SJSA1 (cell line): ENCODE results near the gene KRTAP19-1. TPM values are rescaled to one million over a fixed set of nuclear protein-coding genes. Genes with fewer than 3 reads are reported as not detected.

ENCODE experiments used
- DNase-seq, 2 experiments: peaks; one replicate each; pipeline ENCODE4 v3.0.0-alpha.2; 2015 to 2020; ENCODE audit warnings: low spot score in 2 of 2, low read depth in 1 of 2
- H3K27ac ChIP-seq: fragments of 250-450 bp; sonication (Bioruptor Pico); 2 replicates; pipeline ENCODE4 v1.5.1; 2020; ENCODE audit warnings: mild to moderate bottlenecking, moderate library complexity
- H3K27me3 ChIP-seq: fragments of 250-450 bp; sonication (Bioruptor Pico); replicated peaks from 2 replicates; pipeline ENCODE4 v1.5.1; 2020; ENCODE audit warnings: mild to moderate bottlenecking, moderate library complexity
- H3K36me3 ChIP-seq: fragments of 250-450 bp; sonication (Bioruptor Pico); 2 replicates; pipeline ENCODE4 v1.5.1; 2020; ENCODE audit warnings: mild to moderate bottlenecking
- H3K4me1 ChIP-seq: fragments of 250-450 bp; sonication (Bioruptor Pico); replicated peaks from 2 replicates; pipeline ENCODE4 v1.6.1; 2021; ENCODE audit warnings: mild to moderate bottlenecking
- H3K4me3 ChIP-seq: fragments of 250-450 bp; sonication (Bioruptor Pico); 2 replicates; pipeline ENCODE4 v1.5.1; 2020; ENCODE audit warnings: mild to moderate bottlenecking
- H3K9me3 ChIP-seq: fragments of 250-450 bp; sonication (Bioruptor Pico); replicated peaks from 2 replicates; pipeline ENCODE4 v1.5.1; 2020; ENCODE audit warnings: mild to moderate bottlenecking
- total RNA-seq: library from RNA; depleted of rRNA; stranded (reverse); fragments of >200 nt; shearing (Covaris generic); gene quantifications from 2 replicates; pipeline ENCODE4 v1.2.3, GENCODE V29; 2014; rRNA removed

KRTAP19-1 gene
- total RNA-seq, 1 experiment from 2014 or later = not detected

DNA sequence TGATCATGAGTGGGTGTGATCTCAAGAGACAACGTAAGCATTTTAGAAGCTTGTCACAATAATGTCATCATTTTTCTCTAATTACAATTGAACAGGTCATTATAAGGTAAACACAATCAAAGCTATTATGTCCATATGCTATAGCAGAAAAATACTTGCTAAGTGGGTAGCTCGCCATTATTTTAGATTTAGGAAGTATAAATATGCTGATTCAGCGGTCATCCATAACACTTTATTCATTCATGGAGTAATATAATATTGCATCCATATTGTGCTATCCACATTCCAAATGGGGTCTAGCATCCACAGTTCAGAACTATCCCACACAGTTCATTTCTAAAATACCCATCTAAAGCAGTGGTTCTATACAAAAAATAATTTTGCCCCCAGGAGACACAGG is 31.7 kb downstream of the KRTAP19-1 start:
- no peaks in the 10 kb centered on the region for H3K9me3 ChIP-seq
- H3K36me3 ChIP-seq = no peaks in the 10 kb centered on the region
- H3K4me3 ChIP-seq = no peak overlapping the region
- no peak for DNase-seq
- no peak overlapping the region for H3K27ac ChIP-seq
- no peaks in the 10 kb centered on the region; the same call in 1 of the 2 replicates for H3K27me3 ChIP-seq
- H3K4me1 ChIP-seq = no peaks in the 10 kb centered on the region

DNA sequence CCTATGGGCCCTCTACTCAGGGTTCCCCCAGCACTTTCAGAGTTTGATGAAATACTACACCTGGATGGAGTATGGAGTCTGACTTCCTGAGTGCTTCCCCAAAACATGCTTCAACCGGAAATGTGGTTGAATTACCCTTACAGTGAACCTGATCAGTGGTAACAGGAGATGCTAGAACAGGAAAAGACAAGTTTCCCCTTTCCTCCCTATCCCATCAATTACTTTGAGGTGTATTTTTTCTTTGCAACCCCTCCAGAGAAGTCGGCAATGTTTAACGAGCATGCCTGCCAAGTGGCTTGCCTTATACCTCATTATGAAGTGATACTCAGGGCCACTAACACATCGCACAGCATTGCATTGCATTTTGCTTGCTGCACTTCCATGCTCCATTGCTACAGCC is 33.1 kb downstream of the KRTAP19-1 start:
- Histone ChIP-seq H3K27me3 (no peaks in the 10 kb centered on the region; the same call in 1 of the 2 replicates), H3K36me3 (no peaks in the 10 kb centered on the region), H3K4me3 (no peak overlapping the region), H3K27ac (no peak overlapping the region), H3K4me1 (no peaks in the 10 kb centered on the region), H3K9me3 (no peaks in the 10 kb centered on the region)
- no peak for DNase-seq

DNA sequence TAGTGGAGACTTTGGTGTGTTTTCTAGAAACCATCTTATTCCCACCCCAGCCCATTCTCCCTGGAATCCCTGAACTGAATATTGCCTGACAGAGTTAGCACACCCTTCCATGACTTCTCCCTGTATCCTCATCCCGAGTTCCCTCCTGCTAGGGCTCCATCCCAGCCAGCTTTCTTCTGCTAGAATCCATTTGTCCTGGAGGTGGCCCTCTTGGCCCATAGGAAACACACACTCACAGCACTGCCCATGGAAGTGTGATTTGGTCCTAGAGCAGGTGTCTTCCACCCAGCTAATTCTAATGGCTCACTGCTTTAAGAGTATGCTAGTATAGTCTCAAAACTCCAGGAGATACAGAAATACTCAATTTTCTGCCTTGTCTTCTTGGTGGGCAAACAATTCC is 36.0 kb downstream of the KRTAP19-1 start:
- Histone ChIP-seq H3K36me3 (no peaks in the 10 kb centered on the region), H3K9me3 (no peaks in the 10 kb centered on the region), H3K27me3 (no peaks in the 10 kb centered on the region; the same call in 1 of the 2 replicates), H3K4me3 (no peak overlapping the region), H3K4me1 (no peaks in the 10 kb centered on the region), H3K27ac (no peak overlapping the region)
- DNase-seq = no peak

DNA sequence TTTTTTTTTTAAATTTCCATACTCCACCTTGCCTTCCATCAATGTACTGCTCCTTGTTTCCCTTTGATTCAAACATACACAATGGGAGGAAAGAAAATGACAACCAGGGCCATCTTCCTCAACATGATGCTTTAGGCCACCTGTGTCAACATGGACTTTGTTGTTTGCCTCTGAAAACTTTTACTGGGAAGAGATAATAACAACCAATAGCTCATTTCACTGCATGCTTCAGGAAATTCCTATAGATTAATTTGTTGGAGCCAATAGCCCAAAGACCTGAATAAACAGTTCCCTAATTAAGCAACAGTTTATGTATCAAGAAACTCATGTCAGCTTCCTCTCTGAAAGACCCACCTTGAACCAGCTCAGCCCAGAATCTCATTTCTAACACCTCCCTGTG is 36.9 kb downstream of the KRTAP19-1 start:
- Histone ChIP-seq H3K9me3 (no peaks in the 10 kb centered on the region), H3K4me1 (no peaks in the 10 kb centered on the region), H3K36me3 (no peaks in the 10 kb centered on the region), H3K27me3 (no peaks in the 10 kb centered on the region; the same call in 1 of the 2 replicates), H3K4me3 (no peak overlapping the region), H3K27ac (no peak overlapping the region)
- no peak for DNase-seq

DNA sequence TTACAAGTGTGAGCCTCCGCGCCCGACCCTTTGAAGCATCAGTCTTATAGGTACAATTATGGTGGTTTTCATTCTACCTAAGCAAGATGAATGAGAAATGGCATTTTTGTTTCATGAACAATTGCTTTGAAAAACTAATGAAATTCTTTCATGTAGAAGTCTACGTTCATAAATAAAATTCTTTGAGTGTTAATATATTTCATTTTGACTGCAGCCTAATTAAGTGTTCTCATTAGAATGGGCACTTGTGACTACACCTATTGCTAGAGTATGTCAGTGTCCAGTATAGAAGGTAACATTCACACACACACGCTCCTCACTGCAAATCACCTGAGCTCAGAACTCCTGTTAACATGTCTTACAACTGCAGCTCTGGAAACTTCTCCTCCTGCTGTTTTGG is 40.2 kb downstream of the KRTAP19-1 start, which contains the start of gene KRTAP15-1:
Gene KRTAP15-1 (plus strand): TSS at position 301 of the 400 bp plus-strand sequence. CDS start 53 bp downstream, at position 354.
- Histone ChIP-seq H3K27ac (no peak within 1 kb of the TSS), H3K9me3 (no peaks in the 10 kb centered on the region), H3K4me3 (no peak within 1 kb of the TSS), H3K36me3 (no peaks in the 10 kb centered on the region), H3K27me3 (no peaks in the 10 kb centered on the region; the same call in 1 of the 2 replicates), H3K4me1 (no peaks in the 10 kb centered on the region)
- DNase-seq = no peak

- Histone ChIP-seq H3K27me3 (no peaks in the 10 kb centered on the region; the same call in 1 of the 2 replicates), H3K9me3 (no peaks in the 10 kb centered on the region), H3K36me3 (no peaks in the 10 kb centered on the region), H3K4me1 (no peaks in the 10 kb centered on the region), H3K4me3 (no peak overlapping the region), H3K27ac (no peak overlapping the region)
- no peak for DNase-seq
These were observed 43.1 kb downstream of the KRTAP19-1 start for GRCh38 chr21:30437010-30437565.

GRCh38 chr21:30434033-30434631 is 46.0 kb downstream of the KRTAP19-1 start:
- peak in 1 of 2 experiments; percentile 13 for DNase-seq
- Histone ChIP-seq H3K27me3 (no peaks in the 10 kb centered on the region; the same call in 1 of the 2 replicates), H3K36me3 (no peaks in the 10 kb centered on the region), H3K27ac (no peak overlapping the region), H3K9me3 (no peaks in the 10 kb centered on the region), H3K4me3 (no peak overlapping the region), H3K4me1 (no peaks in the 10 kb centered on the region)

DNA sequence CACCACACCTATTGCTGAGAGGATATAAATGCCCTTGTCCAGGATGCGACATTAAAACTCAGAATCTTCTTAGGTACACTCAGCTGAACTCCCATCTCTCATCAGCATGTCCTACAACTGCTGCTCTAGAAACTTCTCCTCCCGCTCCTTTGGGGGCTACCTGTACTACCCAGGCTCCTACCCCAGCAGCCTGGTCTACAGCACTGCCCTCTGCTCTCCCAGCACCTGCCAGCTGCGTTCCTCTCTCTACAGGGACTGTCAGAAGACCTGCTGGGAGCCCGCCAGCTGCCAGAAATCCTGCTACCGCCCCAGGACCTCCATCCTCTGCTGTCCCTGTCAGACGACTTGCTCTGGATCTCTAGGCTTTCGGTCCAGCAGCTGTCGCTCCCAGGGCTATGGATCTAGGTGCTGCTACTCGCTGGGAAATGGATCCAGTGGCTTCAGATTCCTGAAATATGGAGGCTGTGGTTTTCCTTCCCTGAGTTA is 50.0 kb downstream of the KRTAP19-1 start, which contains the start of gene KRTAP13-4:
Gene KRTAP13-4 (plus strand): TSS at position 51 of the 486 bp plus-strand sequence. CDS start 56 bp downstream, at position 107.
- no peaks in the 10 kb centered on the region for H3K27me3 ChIP-seq
- no peaks in the 10 kb centered on the region for H3K9me3 ChIP-seq
- no peak within 1 kb of the TSS for H3K27ac ChIP-seq
- DNase-seq = no peak
- H3K4me1 ChIP-seq = no peaks in the 10 kb centered on the region
- no peak within 1 kb of the TSS for H3K4me3 ChIP-seq
- H3K36me3 ChIP-seq = no peaks in the 10 kb centered on the region

Other genes with a start within 250 kb of the KRTAP19-1 start
- gene KRTAP24-1, start 197.4 kb downstream of the KRTAP19-1 start, total RNA-seq = not detected in 2 replicates
- not detected in 2 replicates for gene KRTAP25-1, start 190.9 kb downstream of the KRTAP19-1 start, total RNA-seq
- not detected in 2 replicates for gene KRTAP26-1, start 160.1 kb downstream of the KRTAP19-1 start, total RNA-seq
- not detected in 2 replicates for gene KRTAP27-1, start 142.7 kb downstream of the KRTAP19-1 start, total RNA-seq
- not detected in 2 replicates for gene KRTAP23-1, start 131.8 kb downstream of the KRTAP19-1 start, total RNA-seq
- not detected in 2 replicates for gene KRTAP13-2, start 108.1 kb downstream of the KRTAP19-1 start, total RNA-seq
- gene KRTAP13-1, start 84.3 kb downstream of the KRTAP19-1 start, total RNA-seq = not detected in 2 replicates
- gene KRTAP13-3, start 54.4 kb downstream of the KRTAP19-1 start, total RNA-seq = not detected in 2 replicates
- gene KRTAP13-4, start 50.1 kb downstream of the KRTAP19-1 start, total RNA-seq = not detected in 2 replicates
- not detected in 2 replicates for gene KRTAP15-1, start 40.1 kb downstream of the KRTAP19-1 start, total RNA-seq
- gene KRTAP19-2, start 7.1 kb upstream of the KRTAP19-1 start, total RNA-seq = not detected in 2 replicates
- not detected in 2 replicates for gene KRTAP19-3, start 11.6 kb upstream of the KRTAP19-1 start, total RNA-seq
- not detected in 2 replicates for gene KRTAP19-4, start 16.8 kb upstream of the KRTAP19-1 start, total RNA-seq
- not detected in 2 replicates for gene KRTAP19-5, start 21.8 kb upstream of the KRTAP19-1 start, total RNA-seq
- gene KRTAP19-6, start 61.5 kb upstream of the KRTAP19-1 start, total RNA-seq = not detected in 2 replicates
- not detected in 2 replicates for gene KRTAP19-7, start 80.9 kb upstream of the KRTAP19-1 start, total RNA-seq
- gene KRTAP22-2, start 110.0 kb upstream of the KRTAP19-1 start, total RNA-seq = not detected in 2 replicates
- not detected in 2 replicates for gene KRTAP6-3, start 112.1 kb upstream of the KRTAP19-1 start, total RNA-seq
- gene KRTAP6-2, start 118.5 kb upstream of the KRTAP19-1 start, total RNA-seq = not detected in 2 replicates
- gene KRTAP22-1, start 120.7 kb upstream of the KRTAP19-1 start, total RNA-seq = not detected in 2 replicates
- gene KRTAP6-1, start 133.6 kb upstream of the KRTAP19-1 start, total RNA-seq = not detected in 2 replicates
- gene KRTAP20-1, start 136.1 kb upstream of the KRTAP19-1 start, total RNA-seq = not detected in 2 replicates
- not detected in 2 replicates for gene KRTAP20-4, start 140.3 kb upstream of the KRTAP19-1 start, total RNA-seq
- not detected in 2 replicates for gene KRTAP20-2, start 154.8 kb upstream of the KRTAP19-1 start, total RNA-seq
- gene KRTAP20-3, start 162.5 kb upstream of the KRTAP19-1 start, total RNA-seq = not detected in 2 replicates
- not detected in 2 replicates for gene KRTAP21-3, start 238.4 kb upstream of the KRTAP19-1 start, total RNA-seq